GM20000 (cell line): ENCODE measurements around the gene ADRA2B.

Experiments
- DNase-seq: peaks from one replicate; pipeline ENCODE4 v3.0.0; 2012; ENCODE audit warnings: low spot score
- TF ChIP-seq, protein P1 (sequence below): IDR thresholded peaks from 2 replicates; pipeline ENCODE4 v1.5.1; 2012; ENCODE audit warnings: mild to moderate bottlenecking, control low read depth; ENCODE audit errors: extremely low read depth, missing control alignments

The ADRA2B gene

DNA sequence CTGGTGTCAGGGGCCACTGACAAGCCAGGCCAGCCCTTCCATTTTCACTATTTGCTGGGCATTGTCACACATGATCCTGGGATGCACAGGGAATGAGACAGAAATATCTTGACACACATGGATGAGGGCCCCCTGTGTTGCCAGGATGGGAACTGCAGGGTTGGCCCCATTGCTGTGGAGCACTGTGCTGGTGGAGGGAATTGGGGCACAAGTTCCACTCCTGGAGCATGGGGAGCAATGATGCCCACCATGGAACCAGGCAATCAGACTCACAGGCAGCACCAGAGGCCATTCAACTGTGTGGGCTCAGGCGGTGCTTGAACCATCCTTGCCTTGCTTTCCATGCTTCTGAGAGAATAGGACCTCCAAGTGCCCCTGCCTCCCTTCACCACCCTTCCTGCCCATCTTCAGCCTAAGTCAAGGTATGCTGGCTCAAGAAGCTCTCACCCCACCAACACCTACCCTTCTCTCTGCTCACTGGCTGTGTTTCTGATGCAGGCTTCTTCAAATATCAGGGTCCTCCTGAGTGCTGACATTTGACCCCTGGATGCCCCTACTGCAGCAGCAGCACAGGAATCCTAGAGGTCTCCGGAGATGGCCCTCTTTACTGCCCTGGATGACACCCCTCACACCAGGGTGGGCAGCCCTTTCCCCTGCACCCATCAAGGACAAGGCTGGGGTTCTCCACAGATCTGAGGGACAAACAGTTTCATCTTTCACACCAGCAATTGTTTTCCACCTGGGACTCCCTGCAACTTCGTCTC lies 11.0 kb downstream of the ADRA2B start:
- TF ChIP-seq, protein P1, sequence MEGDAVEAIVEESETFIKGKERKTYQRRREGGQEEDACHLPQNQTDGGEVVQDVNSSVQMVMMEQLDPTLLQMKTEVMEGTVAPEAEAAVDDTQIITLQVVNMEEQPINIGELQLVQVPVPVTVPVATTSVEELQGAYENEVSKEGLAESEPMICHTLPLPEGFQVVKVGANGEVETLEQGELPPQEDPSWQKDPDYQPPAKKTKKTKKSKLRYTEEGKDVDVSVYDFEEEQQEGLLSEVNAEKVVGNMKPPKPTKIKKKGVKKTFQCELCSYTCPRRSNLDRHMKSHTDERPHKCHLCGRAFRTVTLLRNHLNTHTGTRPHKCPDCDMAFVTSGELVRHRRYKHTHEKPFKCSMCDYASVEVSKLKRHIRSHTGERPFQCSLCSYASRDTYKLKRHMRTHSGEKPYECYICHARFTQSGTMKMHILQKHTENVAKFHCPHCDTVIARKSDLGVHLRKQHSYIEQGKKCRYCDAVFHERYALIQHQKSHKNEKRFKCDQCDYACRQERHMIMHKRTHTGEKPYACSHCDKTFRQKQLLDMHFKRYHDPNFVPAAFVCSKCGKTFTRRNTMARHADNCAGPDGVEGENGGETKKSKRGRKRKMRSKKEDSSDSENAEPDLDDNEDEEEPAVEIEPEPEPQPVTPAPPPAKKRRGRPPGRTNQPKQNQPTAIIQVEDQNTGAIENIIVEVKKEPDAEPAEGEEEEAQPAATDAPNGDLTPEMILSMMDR = no peak

GRCh38 chr2:96104487-96104861 lies 11.9 kb downstream of the ADRA2B start:
- no peak for DNase-seq

More for the DNA sequence above, 11.0 kb downstream of the ADRA2B start:
- DNase-seq = no peak

DNA sequence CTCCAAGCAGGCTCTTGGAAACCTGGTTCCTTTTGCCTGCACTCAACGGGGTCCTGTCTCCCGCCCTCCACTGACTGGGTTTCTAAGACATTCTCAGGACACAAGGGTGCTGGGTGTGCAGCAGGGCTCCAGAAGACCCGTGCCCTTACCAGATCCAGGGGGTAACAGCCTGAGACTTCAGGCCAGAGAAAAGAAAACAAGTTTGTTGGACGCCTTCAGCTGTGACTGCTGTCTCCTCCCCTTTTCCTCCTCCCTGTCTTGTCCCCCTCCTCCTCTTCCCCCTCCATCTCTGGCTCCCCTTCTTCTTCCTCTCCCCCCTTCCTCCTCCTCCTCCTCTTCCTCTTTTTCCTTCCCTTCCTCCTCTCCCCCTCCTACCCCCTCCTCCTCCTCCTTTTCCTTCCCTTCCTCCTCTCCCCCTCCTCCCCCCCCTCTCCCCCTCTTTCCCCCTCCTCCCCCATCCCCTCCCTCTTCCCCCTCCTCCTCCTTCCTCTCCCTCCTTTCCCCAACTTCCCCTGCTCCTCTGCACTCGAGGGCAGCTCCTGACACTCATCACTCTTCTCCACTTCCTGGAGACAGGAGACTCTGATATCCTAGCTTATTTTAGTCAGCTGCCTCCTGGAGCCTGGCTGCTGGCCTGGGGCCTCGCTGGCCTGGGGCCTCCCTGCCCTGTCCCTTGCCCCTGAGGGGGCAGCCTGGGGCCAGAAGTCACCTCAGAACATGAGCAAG lies 12.4 kb downstream of the ADRA2B start:
- TF ChIP-seq, protein P1 = no peak

More at GRCh38 chr2:96104487-96104861, 11.9 kb downstream of the ADRA2B start:
- TF ChIP-seq, protein P1 = no peak

DNA sequence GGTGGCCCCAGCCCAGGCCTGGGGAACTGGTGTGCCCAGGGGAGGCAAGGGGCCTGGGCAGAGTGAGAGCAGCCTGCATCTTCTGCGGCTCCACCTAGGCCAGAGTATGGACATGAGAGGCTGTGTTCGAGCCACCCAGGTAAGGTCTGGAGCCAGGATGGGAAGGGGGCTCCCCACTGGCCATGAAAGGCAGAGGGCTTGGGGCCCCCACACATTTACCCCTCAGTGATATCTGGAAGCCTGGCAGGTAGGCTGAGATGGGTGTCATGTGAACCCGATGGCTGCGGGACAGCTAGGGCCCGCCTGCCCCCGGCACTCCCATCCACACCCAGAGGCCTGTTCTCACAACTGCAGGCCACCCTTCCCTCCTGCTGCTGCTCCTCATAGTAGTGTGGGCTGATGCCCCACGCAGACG lies 13.2 kb downstream of the ADRA2B start:
- TF ChIP-seq, protein P1 = no peak
- no peak for DNase-seq

More for the DNA sequence above, 12.4 kb downstream of the ADRA2B start:
- no peak for DNase-seq

DNA sequence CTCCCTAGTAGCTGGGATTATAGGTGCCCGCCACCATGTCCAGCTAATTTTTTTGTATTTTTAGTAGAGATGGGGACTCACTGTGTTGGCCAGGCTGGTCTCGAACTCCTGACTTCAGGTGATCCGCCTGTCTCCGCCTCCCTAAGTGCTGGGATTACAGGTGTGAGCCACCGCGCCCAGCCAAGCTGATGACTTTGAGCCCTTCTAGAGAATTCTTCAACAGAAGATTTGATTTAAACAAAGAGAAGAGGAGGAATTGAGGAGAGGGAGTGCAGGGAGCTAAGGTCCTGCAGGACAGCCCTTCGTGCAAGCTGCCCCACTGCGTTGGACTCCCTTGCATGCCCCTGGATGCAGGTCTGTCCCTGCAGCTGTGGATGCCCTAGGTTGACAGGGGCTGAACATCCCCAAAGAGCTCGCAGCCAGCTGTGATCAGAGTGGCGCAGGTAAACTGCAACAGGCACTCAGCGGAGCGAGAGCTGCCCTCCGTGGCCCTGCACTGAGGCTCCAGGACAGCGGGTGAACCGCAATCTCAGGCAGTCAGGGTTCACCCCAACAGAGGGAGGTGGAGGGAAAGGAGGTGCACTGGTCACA lies 13.7 kb downstream of the ADRA2B start:
- DNase-seq = no peak
- TF ChIP-seq, protein P1 = no peak

GRCh38 chr2:96100893-96101304 lies 15.5 kb downstream of the ADRA2B start:
- TF ChIP-seq, protein P1 = no peak
- no peak for DNase-seq
